GM18502 (cell line): ENCODE results near the gene ZC3H10.

Experiments
- ATAC-seq: cut with Tn5 transposase; IDR thresholded peaks from one replicate; pipeline ENCODE4 v1.9.1; 2021; ENCODE audit warnings: mild to moderate bottlenecking; ENCODE audit not compliant: unreplicated experiment, poor library complexity

The ZC3H10 gene

GRCh38 chr12:56124133-56124532 lies 6.1 kb downstream of the ZC3H10 start:
- ATAC-seq, result no peak

GRCh38 chr12:56126732-56127239 lies 8.7 kb downstream of the ZC3H10 start:
- no peak for ATAC-seq

- no peak for ATAC-seq
Measured at GRCh38 chr12:56127485-56127887, 9.4 kb downstream of the ZC3H10 start.

- ATAC-seq, result peak; percentile 89
Measured at GRCh38 chr12:56127888-56128669, 10.0 kb downstream of the ZC3H10 start, which contains the start of gene ESYT1. ESYT1 (plus strand) TSS chr12:56128267; CDS start chr12:56128320, 53 bp downstream.

GRCh38 chr12:56128670-56129205 lies 10.7 kb downstream of the ZC3H10 start:
- no peak for ATAC-seq

- ATAC-seq, result peak; percentile 38
Measured at GRCh38 chr12:56129206-56129941, 11.3 kb downstream of the ZC3H10 start.

GRCh38 chr12:56129942-56130495 lies 12.0 kb downstream of the ZC3H10 start:
- ATAC-seq, result no peak

- ATAC-seq, result no peak
Measured at GRCh38 chr12:56130876-56131275, 12.8 kb downstream of the ZC3H10 start.

- ATAC-seq, result no peak
Measured at GRCh38 chr12:56134897-56135296, 16.8 kb downstream of the ZC3H10 start.

GRCh38 chr12:56137853-56138571 lies 19.9 kb downstream of the ZC3H10 start:
- ATAC-seq, result no peak

GRCh38 chr12:56141946-56142784 lies 24.1 kb downstream of the ZC3H10 start:
- no peak for ATAC-seq

GRCh38 chr12:56143217-56143616 lies 25.2 kb downstream of the ZC3H10 start:
- ATAC-seq, result no peak

GRCh38 chr12:56143870-56144269 lies 25.8 kb downstream of the ZC3H10 start:
- ATAC-seq, result no peak

- ATAC-seq, result no peak
Measured at GRCh38 chr12:56145217-56145616, 27.2 kb downstream of the ZC3H10 start.

- no peak for ATAC-seq
Measured at GRCh38 chr12:56146492-56147460, 28.7 kb downstream of the ZC3H10 start.

GRCh38 chr12:56150563-56150962 lies 32.5 kb downstream of the ZC3H10 start:
- no peak for ATAC-seq

- ATAC-seq, result peak; percentile 61
Measured at GRCh38 chr12:56151672-56152131, 33.6 kb downstream of the ZC3H10 start.

GRCh38 chr12:56152132-56152755 lies 34.2 kb downstream of the ZC3H10 start, which contains the start of gene MYL6B:
MYL6B (plus strand) TSS chr12:56152587; CDS start chr12:56153919, 1,332 bp downstream.
- peak; percentile 83 for ATAC-seq
